GM19463 (cell line): ENCODE results near the gene CST7.
"Not testable (repeated sequence)": the region's sequence is repeated elsewhere in the genome, so short reads cannot be mapped to it uniquely, and the experiment has no call there.

Source experiments
- ATAC-seq: cut with Tn5 transposase; IDR thresholded peaks from one replicate; pipeline ENCODE4 v1.9.1; 2021; ENCODE audit warnings: mild to moderate bottlenecking, moderate library complexity; ENCODE audit not compliant: unreplicated experiment

Gene CST7

DNA sequence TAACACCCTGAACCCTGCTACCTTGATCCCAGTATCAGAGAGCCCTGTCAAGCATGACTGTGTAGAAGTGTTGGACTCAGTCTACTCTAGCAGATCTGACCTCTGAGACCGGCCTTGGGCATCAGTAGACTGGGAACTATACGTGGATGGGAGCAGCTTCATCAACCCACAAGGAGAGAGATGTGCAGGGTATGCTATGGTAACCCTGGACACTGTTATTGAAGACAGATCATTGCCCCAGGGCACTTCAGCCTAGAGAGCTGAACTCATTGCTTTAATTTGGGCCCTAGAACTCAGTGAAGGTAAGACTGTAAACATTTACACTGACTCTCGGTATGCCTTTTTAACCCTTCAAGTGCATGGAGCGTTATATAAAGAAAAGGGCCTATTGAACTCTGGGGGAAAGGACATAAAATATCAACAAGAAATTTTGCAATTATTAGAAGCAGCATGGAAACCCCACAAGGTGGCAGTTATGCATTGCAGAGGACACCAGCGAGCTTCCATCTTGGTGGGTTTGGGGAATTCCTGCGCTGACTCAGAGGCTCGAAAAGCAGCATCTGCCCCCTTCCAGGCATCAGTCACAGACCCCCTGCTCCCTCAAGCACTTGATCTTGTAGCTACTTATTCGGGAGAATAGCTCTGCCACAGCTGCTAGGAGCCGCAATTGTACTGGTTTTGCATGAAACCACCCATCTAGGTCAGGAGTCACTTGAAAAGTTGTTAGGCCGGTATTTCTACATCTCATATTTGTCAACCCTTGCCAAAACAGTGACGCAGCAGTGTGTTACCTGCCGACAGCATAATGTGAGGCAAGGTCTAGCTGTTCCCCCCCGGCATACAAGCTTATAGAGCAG lies 19.0 kb upstream of the CST7 start:
- ATAC-seq: not testable (repeated sequence)

DNA sequence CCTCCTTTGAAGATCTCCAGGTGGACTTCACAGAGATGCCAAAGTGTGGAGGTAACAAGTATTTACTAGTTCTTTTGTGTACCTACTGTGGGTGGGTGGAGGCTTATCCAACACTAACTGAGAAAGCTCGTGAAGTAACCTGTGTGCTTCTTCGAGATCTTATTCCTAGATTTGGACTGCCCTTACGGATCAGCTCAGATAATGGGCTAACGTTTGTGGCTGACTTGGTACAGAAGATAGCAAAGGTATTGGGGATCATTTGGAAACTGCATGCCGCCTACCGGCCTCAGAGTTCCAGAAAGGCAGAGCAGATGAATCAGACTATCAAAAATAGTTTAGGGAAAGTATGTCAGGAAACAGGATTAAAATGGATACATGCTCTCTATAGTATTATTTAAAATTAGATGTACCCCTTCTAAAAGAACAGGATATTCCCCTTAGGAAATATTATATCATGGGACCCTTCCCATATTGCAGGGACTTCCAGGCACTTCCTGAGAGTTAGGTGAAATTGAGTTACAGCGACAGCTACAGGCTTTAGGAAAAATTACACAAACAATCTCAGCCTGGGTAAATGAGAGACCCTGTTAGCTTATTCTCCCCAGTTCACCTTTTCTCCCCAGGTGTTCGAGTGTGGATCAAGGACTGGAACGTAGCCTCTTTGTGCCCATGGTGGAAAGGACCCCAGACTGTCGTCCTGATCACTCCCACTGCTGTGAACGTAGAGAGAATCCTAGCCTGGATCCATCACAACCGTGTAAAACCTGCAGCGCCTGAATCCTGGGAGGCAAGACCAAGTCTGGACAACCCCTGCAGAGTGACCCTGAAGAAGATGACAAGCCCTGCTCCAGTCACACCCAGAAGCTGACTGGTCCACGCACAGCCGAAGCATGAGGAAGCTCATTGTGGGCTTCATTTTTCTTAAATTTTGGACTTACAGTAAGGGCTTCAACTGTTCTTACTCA lies 18.1 kb upstream of the CST7 start:
- not testable (repeated sequence) for ATAC-seq

DNA sequence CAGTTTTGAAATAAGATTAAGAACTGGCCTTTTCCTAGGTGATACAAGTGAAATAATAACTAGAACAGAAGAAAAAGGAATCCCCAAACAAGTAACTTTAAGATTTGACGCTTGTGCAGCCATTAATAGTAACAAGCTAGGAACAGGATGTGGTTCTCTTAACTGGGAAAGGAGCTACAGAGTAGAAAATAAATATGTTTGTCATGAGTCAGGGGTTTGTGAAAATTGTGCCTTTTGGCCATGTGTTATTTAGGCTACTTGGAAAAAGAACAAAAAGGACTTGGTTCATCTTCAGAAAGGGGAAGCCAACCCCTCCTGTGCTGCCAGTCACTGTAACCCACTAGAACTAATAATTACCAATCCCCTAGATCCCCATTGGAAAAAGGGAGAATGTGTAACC lies 17.2 kb upstream of the CST7 start:
- not testable (repeated sequence) for ATAC-seq

- ATAC-seq: no peak
Measured at GRCh38 chr20:24933266-24933908, 15.7 kb upstream of the CST7 start.

GRCh38 chr20:24934101-24934661 lies 14.9 kb upstream of the CST7 start:
- no peak for ATAC-seq

DNA sequence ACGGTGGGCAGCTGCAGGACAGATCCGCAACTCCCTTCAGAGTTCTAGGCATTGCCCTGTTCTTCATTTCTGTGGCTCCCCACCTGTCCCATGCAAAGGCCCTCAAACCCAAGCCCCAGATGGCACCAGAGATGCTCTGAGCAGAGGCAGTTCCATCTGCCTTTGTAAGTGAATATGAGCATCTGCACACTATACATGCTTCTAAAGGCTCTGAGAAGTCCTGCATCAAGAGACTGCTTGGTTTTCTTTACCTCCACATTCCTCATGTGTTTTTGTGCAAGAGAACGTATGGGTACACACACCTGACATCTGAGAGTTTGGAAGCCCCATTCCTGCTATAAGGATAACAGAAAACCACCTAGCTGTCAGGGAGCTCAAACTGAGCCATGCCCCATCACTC lies 14.4 kb upstream of the CST7 start:
- ATAC-seq: no peak

DNA sequence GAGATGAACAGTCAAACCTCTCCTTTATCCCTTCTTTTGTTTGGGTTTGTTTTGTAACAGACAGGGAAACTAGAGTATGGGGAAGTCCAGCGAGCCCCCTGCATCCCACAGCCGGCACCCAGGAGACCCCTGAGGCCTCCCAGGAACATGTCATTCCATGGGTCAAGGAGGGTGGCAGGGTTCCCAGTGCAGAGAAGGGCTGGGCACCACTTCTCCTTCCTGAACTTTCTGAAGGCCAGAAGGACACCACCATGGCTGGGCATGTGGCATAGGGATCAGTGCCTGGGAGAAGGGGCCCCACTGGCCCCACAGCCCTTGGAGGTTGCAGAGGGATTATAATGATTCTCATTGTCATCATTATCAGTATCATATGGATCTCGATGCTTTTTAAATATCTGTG lies 13.9 kb upstream of the CST7 start:
- no peak for ATAC-seq

DNA sequence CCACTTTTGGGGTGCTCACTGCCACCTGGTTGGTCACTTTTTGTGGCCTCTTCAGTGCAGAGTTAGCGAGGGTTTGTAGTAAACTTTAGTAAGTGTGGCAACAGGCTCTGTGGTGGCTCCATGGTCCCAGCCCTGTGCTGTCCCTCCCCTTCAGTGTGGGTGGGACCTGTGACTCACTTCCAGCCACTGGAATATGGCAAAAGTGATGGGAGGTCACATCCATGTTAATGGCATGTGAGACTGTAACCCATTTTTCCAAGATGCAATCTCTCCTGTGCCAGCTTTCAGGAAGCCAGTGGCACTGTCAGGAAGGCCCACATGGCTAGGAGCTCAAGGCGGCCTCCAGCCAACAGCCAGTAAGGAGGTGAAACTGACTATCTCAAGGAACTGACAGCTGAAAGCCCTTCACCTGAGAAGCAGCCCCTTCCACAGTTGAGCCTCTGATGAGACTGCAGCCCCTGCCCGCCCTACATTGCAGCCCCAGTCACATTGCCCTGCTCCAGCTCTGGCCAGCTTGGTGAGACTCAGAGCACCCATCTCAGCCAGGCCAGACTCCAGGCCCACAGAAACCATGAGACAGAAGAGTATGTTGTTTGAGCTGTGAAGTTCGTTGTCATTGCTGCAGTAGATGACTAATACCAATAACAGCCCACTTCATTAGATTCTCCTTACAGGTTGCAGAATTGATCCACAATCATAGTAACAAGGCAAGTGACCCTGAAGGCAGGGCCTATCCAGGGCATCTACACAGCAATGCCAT lies 13.1 kb upstream of the CST7 start:
- ATAC-seq: no peak

DNA sequence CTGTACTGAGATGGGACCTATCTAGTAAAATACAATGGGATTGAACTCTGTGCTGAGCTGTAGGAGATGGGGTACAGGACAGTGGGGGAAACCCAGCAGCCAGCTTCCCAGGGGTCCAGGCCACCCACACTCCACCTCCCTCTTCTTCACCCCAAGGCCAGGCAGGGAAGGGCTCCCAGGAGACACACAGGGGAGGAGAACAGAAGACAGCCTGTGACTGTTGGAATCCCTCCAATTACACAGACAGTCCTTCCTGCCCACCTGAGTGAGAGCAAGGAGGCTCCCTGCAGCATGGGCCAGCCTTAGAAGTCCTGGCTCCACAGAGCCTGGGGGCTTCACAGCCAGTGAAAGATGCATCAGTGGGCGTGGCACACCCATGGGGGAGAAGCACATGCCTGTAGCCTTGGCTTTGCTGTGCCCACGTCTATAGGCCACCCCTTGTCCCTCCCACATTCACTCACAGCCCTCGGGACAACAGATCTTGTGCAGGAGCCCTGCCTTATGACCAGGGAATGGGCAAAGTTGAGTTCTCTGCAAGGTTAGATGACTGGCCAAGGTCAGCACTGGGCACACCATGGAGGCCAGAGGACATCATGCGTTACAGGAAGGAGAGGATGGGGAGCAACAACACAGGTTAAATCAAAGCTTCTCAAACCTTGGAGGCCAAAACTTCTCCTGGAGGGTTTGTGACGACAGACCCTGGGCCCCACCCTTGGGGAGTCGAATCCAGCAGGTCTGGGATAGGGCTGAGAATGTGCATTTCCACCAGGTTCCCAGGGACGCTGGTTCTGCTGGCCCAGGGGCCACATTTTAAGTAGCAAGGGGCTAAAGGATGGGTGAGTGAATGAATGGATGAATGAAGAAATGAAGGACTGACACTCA lies 12.3 kb upstream of the CST7 start:
- no peak for ATAC-seq

DNA sequence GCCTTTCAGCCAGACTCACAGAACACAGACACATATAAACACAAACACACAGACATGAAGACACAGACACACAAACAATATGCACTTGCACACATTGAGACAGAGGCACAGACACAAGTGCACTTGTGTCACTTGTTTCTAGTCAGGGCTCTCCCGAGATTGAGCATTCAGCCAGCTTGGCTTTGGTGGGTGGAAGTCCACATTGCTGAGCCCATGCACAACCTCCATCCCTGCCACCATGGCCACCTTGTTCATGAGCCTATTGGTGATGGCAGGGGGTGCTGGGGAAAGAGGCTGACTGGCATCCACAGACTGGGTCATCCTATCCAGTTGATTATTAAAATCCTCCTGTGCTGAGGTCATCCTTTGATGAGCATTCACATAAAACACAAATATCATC lies 11.5 kb upstream of the CST7 start:
- no peak for ATAC-seq

GRCh38 chr20:24938498-24938897 lies 10.6 kb upstream of the CST7 start:
- no peak for ATAC-seq

DNA sequence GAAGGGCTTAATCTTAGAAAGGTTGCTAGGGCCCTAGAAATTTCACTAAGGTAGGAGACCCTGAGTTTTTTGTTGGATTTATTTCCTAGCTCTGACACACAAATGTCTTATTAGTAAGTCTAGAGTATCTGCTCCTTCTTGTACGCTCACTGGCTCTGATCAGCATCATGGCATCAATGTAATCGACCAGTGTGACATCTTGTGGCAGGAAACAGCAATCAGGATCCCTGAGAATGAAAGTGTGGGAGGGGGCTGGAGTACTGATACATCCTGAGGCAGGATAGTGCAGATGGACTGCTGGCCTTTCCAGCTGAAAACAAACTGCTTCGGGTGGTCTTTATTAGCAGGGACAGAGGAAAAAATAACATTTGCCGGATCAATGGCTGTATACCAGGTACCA lies 10.0 kb upstream of the CST7 start:
- ATAC-seq: no peak

DNA sequence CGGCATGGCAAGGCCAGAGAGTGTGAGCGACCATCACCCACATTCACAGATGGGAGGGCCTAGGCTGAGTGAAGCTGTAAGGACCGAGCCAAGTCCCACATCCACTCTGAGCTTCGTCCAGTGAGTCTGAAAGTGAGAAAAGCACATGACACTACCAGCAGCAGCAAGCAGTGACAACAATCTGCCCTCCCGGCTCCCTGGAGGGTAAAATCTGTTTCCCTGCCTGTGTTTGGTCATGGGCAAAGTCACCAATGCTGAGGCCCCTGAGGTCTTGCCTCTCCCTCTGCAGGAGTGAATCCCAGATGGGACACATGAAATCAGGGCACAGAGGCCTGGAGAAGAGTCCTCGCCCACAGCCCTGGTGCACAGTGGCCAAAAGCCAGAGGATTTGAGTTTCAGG lies 6.4 kb upstream of the CST7 start:
- no peak for ATAC-seq

GRCh38 chr20:24943196-24943595 lies 5.9 kb upstream of the CST7 start:
- no peak for ATAC-seq

DNA sequence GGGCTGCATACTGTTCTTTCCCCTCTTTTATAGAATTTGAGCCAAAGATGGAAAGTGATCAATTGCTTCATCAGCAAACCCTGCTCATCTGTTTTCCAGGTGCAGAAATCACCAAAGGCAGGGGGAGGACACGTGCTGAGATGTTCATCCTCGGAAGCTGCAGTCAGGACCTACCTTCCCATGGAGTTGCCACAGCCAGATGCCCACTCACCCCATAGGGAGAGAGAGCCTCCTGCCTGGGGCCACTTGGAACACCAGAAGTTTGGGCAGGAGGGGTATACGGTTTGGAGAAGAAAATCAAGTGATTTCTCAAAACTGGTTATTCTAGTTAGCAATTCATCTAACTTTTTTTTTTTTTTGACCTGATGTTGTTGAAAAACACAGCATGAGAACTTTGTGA lies 5.3 kb upstream of the CST7 start:
- ATAC-seq: no peak

DNA sequence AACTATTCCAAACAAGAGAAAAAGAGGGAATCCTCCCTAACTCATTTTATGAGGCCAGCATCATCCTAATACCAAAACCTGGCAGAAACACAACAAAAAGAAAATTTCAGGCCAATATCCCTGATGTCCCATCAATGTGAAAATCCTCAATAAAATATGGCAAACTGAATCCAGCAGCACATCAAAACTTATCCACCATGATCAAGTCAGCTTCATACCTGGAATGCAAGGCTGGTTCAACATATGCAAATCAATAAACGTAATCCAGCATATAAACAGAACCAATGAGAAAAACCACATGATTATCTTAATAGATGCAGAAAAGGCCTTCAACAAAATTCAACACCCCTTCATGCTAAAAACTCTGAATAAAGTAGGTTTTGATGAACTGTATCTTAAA lies 2.7 kb upstream of the CST7 start:
- ATAC-seq: not testable (repeated sequence)

- ATAC-seq: not testable (repeated sequence)
Measured at GRCh38 chr20:24948396-24948938, 602 bp upstream of the CST7 start.

DNA sequence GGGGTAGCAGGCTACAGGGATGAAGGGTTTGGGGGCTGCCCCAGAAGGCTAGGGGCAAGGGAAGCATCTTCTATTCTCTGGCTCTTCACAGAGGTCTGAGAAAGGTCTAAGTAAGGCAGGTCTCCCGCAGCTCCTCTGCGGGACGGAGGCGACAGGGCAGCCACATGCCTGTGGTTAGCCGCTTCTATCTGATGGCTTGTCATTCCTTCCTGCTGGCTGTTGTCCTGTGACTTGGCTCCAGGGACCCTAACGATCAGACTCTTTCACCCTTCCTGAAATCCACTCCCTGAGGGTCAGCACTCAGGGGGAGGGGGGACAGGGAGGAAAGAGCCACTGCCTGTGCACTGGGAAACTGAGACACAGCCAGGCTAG lies 673 bp downstream of the CST7 start:
- ATAC-seq: no peak
